Hematopoietic multipotent progenitor cell treated with erythropoietin and hydrocortisone succinate and interleukin-3 and kit ligand, for 17 days (in vitro differentiated cells): Measurements from ENCODE around the gene CTAGE9.

ENCODE experiments used
- DNase-seq: peaks from one replicate; pipeline ENCODE4 v3.0.0-alpha.2; 2015; ENCODE audit warnings: low spot score

CTAGE9 gene

DNA sequence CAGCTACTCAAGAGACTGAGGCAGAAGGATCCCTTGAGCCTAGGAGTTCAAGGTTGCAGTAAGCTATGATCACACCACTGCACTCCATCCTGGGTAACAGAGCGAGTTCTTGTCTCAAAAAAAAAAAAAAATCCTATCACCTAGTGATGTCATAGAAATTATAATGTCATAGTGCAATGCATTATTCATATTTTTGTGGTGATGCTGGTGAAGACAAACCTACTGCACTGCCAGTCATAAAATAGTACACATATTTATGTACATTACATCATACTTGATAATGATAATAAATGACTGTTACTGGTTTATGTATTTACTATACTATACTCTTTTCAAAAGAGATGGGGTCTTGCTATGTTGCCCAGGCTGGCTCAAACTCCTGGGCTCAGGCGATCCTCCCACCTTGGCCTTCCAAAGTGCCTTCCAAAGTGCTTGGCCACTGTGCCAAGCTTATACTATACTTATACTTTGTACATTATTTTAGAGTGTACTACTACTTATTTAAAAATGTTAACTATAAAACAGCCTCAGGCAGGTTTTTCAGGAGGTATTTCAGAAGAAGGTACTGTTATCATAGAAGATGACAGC is 47.1 kb downstream of the CTAGE9 start:
- DNase-seq = no peak

GRCh38 chr6:131660195-131660594 is 50.6 kb downstream of the CTAGE9 start:
- no peak for DNase-seq
